ENCODE measurements around the gene EMILIN2. TPM values are rescaled to one million over a fixed set of nuclear protein-coding genes. Genes with fewer than 3 reads are reported as not detected.

Gene EMILIN2
- total and polyA plus RNA-seq, 2 donors (not counting 1 experiment from before 2014, with no cell fraction given): 2.5 to 48.2 TPM

DNA sequence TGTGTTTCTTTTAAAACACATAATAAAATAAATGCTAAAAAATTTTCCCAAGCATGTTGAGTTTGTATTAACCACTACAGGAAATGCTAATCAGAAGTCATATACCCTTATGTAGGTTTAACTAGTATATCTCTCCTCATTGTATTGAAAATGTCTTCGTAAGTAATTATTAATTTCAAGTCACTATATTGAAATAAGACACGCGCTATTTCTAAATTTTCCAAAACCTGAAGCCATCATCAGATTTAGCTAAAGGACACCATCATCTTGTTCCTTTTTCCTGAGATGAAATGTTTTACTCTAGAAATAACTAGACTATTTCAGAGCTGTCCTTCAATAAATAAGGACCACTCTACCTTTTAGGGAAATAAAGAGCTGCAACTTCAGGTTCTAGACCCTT is 87.2 kb downstream of the EMILIN2 start:
- H3K27me3 Mint-ChIP-seq: no peaks in the 10 kb centered on the region
- POLR2A ChIA-PET: no interaction called here
- intact Hi-C loops (cut with micrococcal nuclease): loop anchor here (2.0 to 5.0 kb wide), 2 partner anchors 27 to 733 kb away; no protein-coding TSS in a partner anchor

DNA sequence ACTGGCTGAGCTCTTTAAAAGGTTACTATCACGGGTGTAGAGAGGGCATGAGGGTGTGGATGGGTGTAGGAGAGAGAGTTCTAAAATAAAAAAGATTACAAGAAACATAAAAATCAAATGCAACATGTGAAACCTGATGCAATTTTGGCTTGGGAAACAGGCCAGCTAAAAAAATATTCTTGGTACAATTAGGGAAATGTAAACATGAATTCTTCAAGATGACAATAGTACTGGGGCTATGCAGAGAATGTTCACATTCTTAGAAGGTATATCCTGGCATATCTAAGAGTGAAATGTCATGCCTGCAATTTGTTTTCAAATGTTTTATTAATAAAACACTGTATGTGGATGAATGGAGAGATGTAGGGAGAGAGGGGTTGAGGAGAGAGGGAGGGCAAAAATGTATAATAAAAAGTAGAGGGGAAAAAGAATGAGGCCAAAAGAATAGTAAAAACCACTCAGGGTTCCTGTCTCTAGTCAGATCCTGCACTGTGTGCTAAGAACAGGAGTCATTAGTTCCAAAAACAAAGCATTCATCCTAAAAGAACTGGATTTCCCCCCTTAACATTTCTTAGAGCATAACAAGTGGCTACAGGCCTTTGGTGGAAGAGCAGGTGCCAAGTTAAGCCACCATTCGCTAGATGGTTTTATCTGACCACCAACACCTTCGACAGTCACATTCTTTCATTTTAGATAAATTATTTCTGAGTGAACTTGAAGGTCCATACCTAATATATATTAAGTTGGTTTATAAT is 88.8 kb downstream of the EMILIN2 start:
- Mint-ChIP-seq H3K4me3 (no peak overlapping the region), H3K4me1 (peaks cover 7% of the 10 kb centered on the region), H3K27me3 (no peaks in the 10 kb centered on the region), H3K27ac (no peak overlapping the region), H3K9me3 (ENCODE audit: insufficient read depth) (no peaks in the 10 kb centered on the region)
- ChIA-PET CTCF (interaction anchor here (0.9 to 14.1 kb wide), 7 partner anchors 12 to 310 kb away, joined by 3 to 255 read pairs (median 5); partner anchors contain the start of gene MYL12A), POLR2A (no interaction called here)
- H3K4me2 ChIP-seq (replicated peaks; ENCODE audit: low read depth, low read length, poor library complexity, severe bottlenecking): no peak overlapping the region
- no peaks in the 10 kb centered on the region for H4K20me1 ChIP-seq (ENCODE audit: control insufficient read depth, insufficient read depth, low read length, poor library complexity, severe bottlenecking)
- WGBS (ENCODE audit: insufficient coverage): no CpG with 5 or more reads among the region's 3 CpGs
- peaks cover 0 to 32% of the 10 kb centered on the region in 2 experiments for H3K36me3 ChIP-seq (replicated peaks in 1 of 2; ENCODE audit: control extremely low read depth in 1 of 2, control insufficient read depth in 1 of 2, extremely low read depth in 1 of 2, insufficient read depth in 2 of 2, low read length in 1 of 2)
- DNase-seq: no peak
- H3K9me3 ChIP-seq (ENCODE audit: control extremely low read depth in 1 of 3, control insufficient read depth in 2 of 3, insufficient read depth in 1 of 3, low read length in 2 of 3): no peaks in the 10 kb centered on the region
- H3K4me1 ChIP-seq (ENCODE audit: control insufficient read depth in 2 of 2, insufficient read depth in 2 of 2, low read length in 2 of 2): peaks cover 0 to 4% of the 10 kb centered on the region in 2 donors
- no peak overlapping the region for H3K4me3 ChIP-seq (ENCODE audit: control extremely low read depth in 1 of 5, extremely low read depth in 1 of 5, insufficient read depth in 1 of 5, low read depth in 2 of 5, low read length in 4 of 5)
- no peaks in the 10 kb centered on the region for H3K27me3 ChIP-seq (replicated peaks in 1 of 4; ENCODE audit: control extremely low read depth in 1 of 4, control insufficient read depth in 3 of 4, insufficient read depth in 4 of 4, low read length in 3 of 4)
- peaks cover 8% of the 10 kb centered on the region for H3K79me2 ChIP-seq (ENCODE audit: control insufficient read depth, insufficient read depth, low read length)
- no peak overlapping the region for H3K9ac ChIP-seq (ENCODE audit: low read length)
- intact Hi-C loops (cut with micrococcal nuclease): no loop called here
- no peak for TF ChIP-seq EZH2 (IDR thresholded peaks at IDR 0.05; ENCODE audit: borderline replicate concordance, insufficient read depth, low read depth, low read length, poor library complexity, severe bottlenecking)
- TF ChIP-seq, protein P1, sequence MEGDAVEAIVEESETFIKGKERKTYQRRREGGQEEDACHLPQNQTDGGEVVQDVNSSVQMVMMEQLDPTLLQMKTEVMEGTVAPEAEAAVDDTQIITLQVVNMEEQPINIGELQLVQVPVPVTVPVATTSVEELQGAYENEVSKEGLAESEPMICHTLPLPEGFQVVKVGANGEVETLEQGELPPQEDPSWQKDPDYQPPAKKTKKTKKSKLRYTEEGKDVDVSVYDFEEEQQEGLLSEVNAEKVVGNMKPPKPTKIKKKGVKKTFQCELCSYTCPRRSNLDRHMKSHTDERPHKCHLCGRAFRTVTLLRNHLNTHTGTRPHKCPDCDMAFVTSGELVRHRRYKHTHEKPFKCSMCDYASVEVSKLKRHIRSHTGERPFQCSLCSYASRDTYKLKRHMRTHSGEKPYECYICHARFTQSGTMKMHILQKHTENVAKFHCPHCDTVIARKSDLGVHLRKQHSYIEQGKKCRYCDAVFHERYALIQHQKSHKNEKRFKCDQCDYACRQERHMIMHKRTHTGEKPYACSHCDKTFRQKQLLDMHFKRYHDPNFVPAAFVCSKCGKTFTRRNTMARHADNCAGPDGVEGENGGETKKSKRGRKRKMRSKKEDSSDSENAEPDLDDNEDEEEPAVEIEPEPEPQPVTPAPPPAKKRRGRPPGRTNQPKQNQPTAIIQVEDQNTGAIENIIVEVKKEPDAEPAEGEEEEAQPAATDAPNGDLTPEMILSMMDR (IDR thresholded peaks at IDR 0.05): no peak
- no peak overlapping the region for H3K27ac ChIP-seq (ENCODE audit: low read length in 2 of 2)
- no peak for ATAC-seq (ENCODE audit: low read depth)
- no peak overlapping the region for H2AFZ ChIP-seq (ENCODE audit: insufficient read depth, low read depth, low read length, poor library complexity, severe bottlenecking)

More for the DNA sequence above, 87.2 kb downstream of the EMILIN2 start:
- Histone ChIP-seq H3K4me1 (ENCODE audit: control insufficient read depth in 2 of 2, insufficient read depth in 2 of 2, low read length in 2 of 2) (peaks cover 0 to 4% of the 10 kb centered on the region in 2 donors), H3K27me3 (replicated peaks in 1 of 4; ENCODE audit: control extremely low read depth in 1 of 4, control insufficient read depth in 3 of 4, insufficient read depth in 4 of 4, low read length in 3 of 4) (no peaks in the 10 kb centered on the region), H3K36me3 (replicated peaks in 1 of 2; ENCODE audit: control extremely low read depth in 1 of 2, control insufficient read depth in 1 of 2, extremely low read depth in 1 of 2, insufficient read depth in 2 of 2, low read length in 1 of 2) (peaks cover 0 to 42% of the 10 kb centered on the region in 2 experiments), H3K79me2 (ENCODE audit: control insufficient read depth, insufficient read depth, low read length) (peaks cover 10% of the 10 kb centered on the region), H3K4me3 (ENCODE audit: control extremely low read depth in 1 of 5, extremely low read depth in 1 of 5, insufficient read depth in 1 of 5, low read depth in 2 of 5, low read length in 4 of 5) (no peak overlapping the region), H4K20me1 (ENCODE audit: control insufficient read depth, insufficient read depth, low read length, poor library complexity, severe bottlenecking) (no peaks in the 10 kb centered on the region), H3K9ac (ENCODE audit: low read length) (no peak overlapping the region), H3K27ac (ENCODE audit: low read length in 2 of 2) (peak overlapping the region in 1 of 2 donors; percentile 15), H3K4me2 (replicated peaks; ENCODE audit: low read depth, low read length, poor library complexity, severe bottlenecking) (no peak overlapping the region), H2AFZ (ENCODE audit: insufficient read depth, low read depth, low read length, poor library complexity, severe bottlenecking) (no peak overlapping the region), H3K9me3 (ENCODE audit: control extremely low read depth in 1 of 3, control insufficient read depth in 2 of 3, insufficient read depth in 1 of 3, low read length in 2 of 3) (no peaks in the 10 kb centered on the region)
- Mint-ChIP-seq H3K9me3 (ENCODE audit: insufficient read depth) (no peaks in the 10 kb centered on the region), H3K4me3 (no peak overlapping the region), H3K27ac (no peak overlapping the region), H3K4me1 (peaks cover 7% of the 10 kb centered on the region)
- DNase-seq (no peak), ATAC-seq (ENCODE audit: low read depth) (no peak)
- no CpG with 5 or more reads among the region's 3 CpGs for WGBS (ENCODE audit: insufficient coverage)
- CTCF ChIA-PET: interaction anchor here (0.8 to 14.1 kb wide), 21 partner anchors 10 to 732 kb away, joined by 3 to 255 read pairs (median 6); partner anchors contain the start of gene MYL12A
- TF ChIP-seq, protein P1 (IDR thresholded peaks at IDR 0.05): no peak
- no peak for TF ChIP-seq EZH2 (IDR thresholded peaks at IDR 0.05; ENCODE audit: borderline replicate concordance, insufficient read depth, low read depth, low read length, poor library complexity, severe bottlenecking)
